Mucosa of descending colon (tissue), 3 donors: ENCODE data around the gene TYW5. TPM values are rescaled to one million over a fixed set of nuclear protein-coding genes. Genes with fewer than 3 reads are reported as not detected.

ENCODE experiments used
- ATAC-seq: fragments of 200-7000 bp; cut with Tn5 transposase; one replicate; pipeline ENCODE4 v1.9.1; 2020; ENCODE audit warnings: mild to moderate bottlenecking, moderate library complexity
- DNase-seq, 3 donors: peaks; one replicate each; pipeline ENCODE4 v3.0.0-alpha.2; 2020
- H3K36me3 ChIP-seq: fragments of 200-600 bp; one replicate; pipeline ENCODE4 v1.8.0; 2021; ENCODE audit warnings: low read depth, mild to moderate bottlenecking
- H3K4me1 ChIP-seq: fragments of 200-600 bp; one replicate; pipeline ENCODE4 v1.8.0; 2021; ENCODE audit warnings: low read depth, mild to moderate bottlenecking
- H3K4me3 ChIP-seq: fragments of 200-600 bp; one replicate; pipeline ENCODE4 v1.8.0; 2021; ENCODE audit warnings: mild to moderate bottlenecking
- H3K9me3 ChIP-seq: fragments of 200-600 bp; one replicate; pipeline ENCODE4 v1.8.0; 2021; ENCODE audit warnings: mild to moderate bottlenecking
- intact Hi-C, 2 donors: fragments of 100-400 bp; cut with DNase I in 1 of 2; cut with micrococcal nuclease in 1 of 2; formaldehyde crosslinking; loops; one replicate each; pipeline versions ENCODE4 v1.11.0 to v1.11.1; 2022; cut with DNase I, micrococcal nuclease
- total RNA-seq, 3 donors: library from RNA; stranded (reverse); fragmentation: NEBNext Ultra II Directional in 2 of 3; extraction: Animal tissue kit (Norgen Biotek cat#: 25700) in 2 of 3; gene quantifications; one replicate each; pipeline versions ENCODE4 v1.2.1 to v1.2.4, GENCODE V29; 2021 to 2023
- TF ChIP-seq, protein P1 (sequence below): fragments of 200-600 bp; IDR thresholded peaks from one replicate; pipeline ENCODE4 v1.8.0; 2022; ENCODE audit warnings: antibody characterized with exemption, mild to moderate bottlenecking
- donor health status: DM: no; HTN: no; CAD: no; lungs with moderate emphysema.
- donor health status: DM: no; HTN: no; CAD: no.
- donor health status: DM: no; HTN: yes; CAD: no.

TYW5 gene
- total RNA-seq, 3 donors from 2014 or later: 6.6 to 10.9 (median 7.2) TPM

DNA sequence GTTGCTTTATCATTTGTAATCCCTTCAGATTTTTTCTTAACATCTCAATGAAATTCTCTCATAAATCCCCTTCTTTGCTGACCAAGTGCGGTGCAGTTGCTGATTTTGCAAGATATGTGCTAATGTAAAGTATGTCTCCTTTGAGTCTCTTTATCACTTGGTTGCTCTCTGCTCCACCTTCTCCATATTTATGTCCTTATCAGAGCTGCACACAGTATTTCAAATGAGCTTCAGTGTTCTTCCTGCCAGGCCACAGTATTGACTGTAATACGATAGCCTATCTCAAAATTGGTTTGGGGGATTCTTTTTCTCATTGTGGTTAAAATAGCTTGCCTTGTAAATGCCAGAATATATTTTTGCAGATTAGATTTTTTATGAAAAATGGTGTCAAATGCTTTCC lies 32.3 kb upstream of the TYW5 start:
- intact Hi-C loops: loop anchor here in 1 of 2 donors (10.0 kb wide), 1 partner anchor 137 kb away; no protein-coding TSS in a partner anchor
- Histone ChIP-seq H3K4me1 (peaks cover 3% of the 10 kb centered on the region), H3K4me3 (no peak overlapping the region), H3K9me3 (no peaks in the 10 kb centered on the region), H3K36me3 (no peaks in the 10 kb centered on the region)
- TF ChIP-seq, protein P1, sequence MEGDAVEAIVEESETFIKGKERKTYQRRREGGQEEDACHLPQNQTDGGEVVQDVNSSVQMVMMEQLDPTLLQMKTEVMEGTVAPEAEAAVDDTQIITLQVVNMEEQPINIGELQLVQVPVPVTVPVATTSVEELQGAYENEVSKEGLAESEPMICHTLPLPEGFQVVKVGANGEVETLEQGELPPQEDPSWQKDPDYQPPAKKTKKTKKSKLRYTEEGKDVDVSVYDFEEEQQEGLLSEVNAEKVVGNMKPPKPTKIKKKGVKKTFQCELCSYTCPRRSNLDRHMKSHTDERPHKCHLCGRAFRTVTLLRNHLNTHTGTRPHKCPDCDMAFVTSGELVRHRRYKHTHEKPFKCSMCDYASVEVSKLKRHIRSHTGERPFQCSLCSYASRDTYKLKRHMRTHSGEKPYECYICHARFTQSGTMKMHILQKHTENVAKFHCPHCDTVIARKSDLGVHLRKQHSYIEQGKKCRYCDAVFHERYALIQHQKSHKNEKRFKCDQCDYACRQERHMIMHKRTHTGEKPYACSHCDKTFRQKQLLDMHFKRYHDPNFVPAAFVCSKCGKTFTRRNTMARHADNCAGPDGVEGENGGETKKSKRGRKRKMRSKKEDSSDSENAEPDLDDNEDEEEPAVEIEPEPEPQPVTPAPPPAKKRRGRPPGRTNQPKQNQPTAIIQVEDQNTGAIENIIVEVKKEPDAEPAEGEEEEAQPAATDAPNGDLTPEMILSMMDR: no peak
- ATAC-seq (no peak), DNase-seq (no peak)

DNA sequence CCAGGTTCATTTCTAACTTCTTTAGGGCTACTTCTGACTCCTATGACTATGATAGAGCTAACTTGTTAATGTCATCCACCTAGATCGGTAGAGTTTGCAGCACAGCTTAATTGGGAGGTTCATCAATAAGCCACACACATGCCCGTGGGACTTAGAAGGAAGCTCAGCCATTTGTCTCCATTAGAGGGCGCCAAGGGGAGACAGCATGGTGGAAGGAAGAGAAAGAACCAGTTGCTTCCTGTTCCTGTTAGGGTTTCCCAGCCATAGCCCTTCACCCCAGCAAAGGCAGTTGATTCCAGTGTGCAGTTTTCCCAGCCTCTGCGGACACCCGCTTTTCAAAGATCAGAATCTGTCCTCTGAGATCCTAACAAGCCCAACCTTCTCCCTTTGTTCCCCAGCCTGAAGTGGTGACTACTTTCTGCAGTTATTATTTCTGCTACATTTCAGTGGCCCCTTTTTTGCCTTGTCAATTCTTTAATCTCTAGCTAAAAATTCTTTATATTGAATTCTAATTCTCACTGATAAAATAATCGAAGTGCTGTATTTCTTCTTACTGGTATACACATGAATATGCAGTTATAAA lies 30.4 kb upstream of the TYW5 start:
- ATAC-seq (peak; percentile 96), DNase-seq (peak; percentile 52 to 89 (median 56))
- H3K4me1 ChIP-seq: peaks cover 3% of the 10 kb centered on the region
- H3K9me3 ChIP-seq: no peaks in the 10 kb centered on the region
- no peaks in the 10 kb centered on the region for H3K36me3 ChIP-seq
- H3K4me3 ChIP-seq: no peak overlapping the region
- TF ChIP-seq, protein P1: peak; percentile 11
- intact Hi-C loops: loop anchor here in 1 of 2 donors (10.0 kb wide), 1 partner anchor 139 kb away; no protein-coding TSS in a partner anchor

DNA sequence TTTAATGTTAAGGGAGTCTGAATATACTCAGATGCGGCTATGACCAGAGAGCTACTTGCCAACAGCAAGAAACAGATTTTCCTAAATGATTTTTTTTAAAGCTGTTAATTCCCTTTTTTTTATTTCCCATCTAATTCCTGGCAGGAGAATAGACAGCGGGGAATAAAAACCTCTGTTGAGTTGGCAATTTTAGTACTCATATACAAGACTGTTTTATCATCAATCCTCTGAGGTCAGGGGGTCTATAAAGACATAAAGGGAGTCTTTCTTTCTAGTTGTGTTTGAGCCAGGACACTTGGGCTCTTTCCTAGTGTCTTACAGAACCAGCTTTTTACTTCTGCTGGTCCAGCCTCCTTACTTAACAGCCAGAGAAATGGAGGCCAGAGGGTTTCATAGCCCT lies 29.5 kb upstream of the TYW5 start:
- no peak for ATAC-seq
- H3K36me3 ChIP-seq: no peaks in the 10 kb centered on the region
- H3K4me1 ChIP-seq: peaks cover 3% of the 10 kb centered on the region
- no peak overlapping the region for H3K4me3 ChIP-seq
- no peak for DNase-seq
- H3K9me3 ChIP-seq: no peaks in the 10 kb centered on the region
- intact Hi-C loops: loop anchor here (5.0 to 10.0 kb wide), 3 partner anchors 140 to 498 kb away; no protein-coding TSS in a partner anchor
- TF ChIP-seq, protein P1: no peak

DNA sequence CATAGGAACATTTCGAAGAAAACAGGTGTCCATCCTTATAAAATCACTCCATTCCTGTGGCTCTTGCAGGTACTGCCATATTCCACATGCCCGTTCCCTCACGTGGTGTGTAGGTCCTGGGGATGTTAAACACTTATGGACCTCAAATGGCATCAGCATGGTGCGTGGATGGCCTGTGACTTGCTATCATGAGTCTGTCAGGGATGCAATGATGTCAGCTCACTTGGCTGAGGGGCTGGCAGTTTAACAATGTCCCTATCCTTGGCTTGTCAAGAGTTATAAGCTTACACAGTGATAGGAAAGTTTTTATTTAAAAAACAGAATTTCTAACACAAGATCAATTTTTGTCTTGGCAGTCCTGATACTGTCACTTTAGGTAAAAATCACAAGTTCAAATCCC lies 28.9 kb upstream of the TYW5 start:
- intact Hi-C loops: loop anchor here (5.0 to 10.0 kb wide), 3 partner anchors 141 to 498 kb away; no protein-coding TSS in a partner anchor
- DNase-seq (no peak), ATAC-seq (no peak)
- H3K4me3 ChIP-seq: no peak overlapping the region
- TF ChIP-seq, protein P1: no peak
- H3K9me3 ChIP-seq: no peaks in the 10 kb centered on the region
- H3K36me3 ChIP-seq: no peaks in the 10 kb centered on the region
- H3K4me1 ChIP-seq: no peaks in the 10 kb centered on the region

DNA sequence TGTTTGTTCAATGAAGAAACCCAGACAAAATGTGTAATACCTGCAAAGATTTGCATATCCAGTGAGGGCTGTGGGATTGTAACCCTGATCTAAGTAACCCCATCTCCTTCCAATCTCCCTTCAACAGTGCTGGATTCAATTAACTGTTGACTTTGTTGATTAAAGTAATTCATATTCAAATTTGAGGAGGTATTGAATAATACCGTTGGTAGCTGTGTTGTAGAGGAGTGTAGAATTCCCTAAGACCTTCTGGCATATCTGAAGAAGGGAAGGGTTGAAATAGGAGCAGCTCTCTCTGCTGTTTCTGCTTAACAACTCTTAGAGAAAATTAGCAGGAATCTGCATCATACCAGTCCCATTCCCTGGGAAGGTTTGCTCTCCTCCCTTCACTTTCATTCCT lies 28.2 kb upstream of the TYW5 start:
- intact Hi-C loops: loop anchor here (5.0 to 10.0 kb wide), 3 partner anchors 141 to 499 kb away; no protein-coding TSS in a partner anchor
- TF ChIP-seq, protein P1: no peak
- H3K4me1 ChIP-seq: peaks cover 5% of the 10 kb centered on the region
- DNase-seq: no peak
- no peaks in the 10 kb centered on the region for H3K9me3 ChIP-seq
- ATAC-seq: no peak
- no peak overlapping the region for H3K4me3 ChIP-seq
- no peaks in the 10 kb centered on the region for H3K36me3 ChIP-seq
